GM21367 (cell line): ENCODE results near the gene ABCA1.
A peak's percentile ranks its signal among the peaks of the same experiment; 100 is the strongest.
"Not testable (repeated sequence)": the region's sequence is repeated elsewhere in the genome, so short reads cannot be mapped to it uniquely, and the experiment has no call there.

Experiments
- ATAC-seq: cut with Tn5 transposase; IDR thresholded peaks from one replicate; pipeline ENCODE4 v1.9.1; 2021; ENCODE audit not compliant: unreplicated experiment

Gene ABCA1

GRCh38 chr9:104927912-104928740 lies at the start of gene ABCA1:
ABCA1 (minus strand) TSS chr9:104928155; CDS start chr9:104903679, 24,476 bp downstream.
- peak; percentile 35 for ATAC-seq

- no peak for ATAC-seq
These were observed 49.6 kb upstream of the ABCA1 start for GRCh38 chr9:104977580-104977979.

- ATAC-seq = no peak
These were observed 49.2 kb upstream of the ABCA1 start for GRCh38 chr9:104977168-104977567.

- ATAC-seq = not testable (repeated sequence)
These were observed 48.1 kb upstream of the ABCA1 start for GRCh38 chr9:104975966-104976595.

- ATAC-seq = no peak
These were observed 46.4 kb upstream of the ABCA1 start for GRCh38 chr9:104974053-104974962.

- ATAC-seq = no peak
These were observed 44.4 kb upstream of the ABCA1 start for GRCh38 chr9:104972242-104972866.

GRCh38 chr9:104971511-104971910 lies 43.6 kb upstream of the ABCA1 start:
- ATAC-seq = no peak

- ATAC-seq = no peak
These were observed 42.5 kb upstream of the ABCA1 start for GRCh38 chr9:104970271-104970987.

GRCh38 chr9:104969116-104969515 lies 41.2 kb upstream of the ABCA1 start:
- no peak for ATAC-seq

- peak; percentile 99 for ATAC-seq
These were observed 40.3 kb upstream of the ABCA1 start for GRCh38 chr9:104968025-104968982.

GRCh38 chr9:104963076-104963475 lies 35.1 kb upstream of the ABCA1 start:
- no peak for ATAC-seq

GRCh38 chr9:104961701-104962359 lies 33.9 kb upstream of the ABCA1 start:
- ATAC-seq = no peak

- peak; percentile 77 for ATAC-seq
These were observed 33.3 kb upstream of the ABCA1 start for GRCh38 chr9:104961238-104961637.

- no peak for ATAC-seq
These were observed 32.7 kb upstream of the ABCA1 start for GRCh38 chr9:104960662-104961061.

- ATAC-seq = no peak
These were observed 30.8 kb upstream of the ABCA1 start for GRCh38 chr9:104958751-104959150.

GRCh38 chr9:104958006-104958405 lies 30.1 kb upstream of the ABCA1 start:
- ATAC-seq = not testable (repeated sequence)

- ATAC-seq = no peak
These were observed 23.5 kb upstream of the ABCA1 start for GRCh38 chr9:104951487-104951886.

GRCh38 chr9:104950838-104951237 lies 22.9 kb upstream of the ABCA1 start:
- ATAC-seq = no peak

GRCh38 chr9:104948277-104948676 lies 20.3 kb upstream of the ABCA1 start:
- no peak for ATAC-seq
